C4-2B (cell line): ENCODE measurements around the gene SPRED3.

Source experiments
- CTCF ChIP-seq: fragments of 450-650 bp; conservative IDR thresholded peaks from 2 replicates; pipeline ENCODE4 v1.5.1; 2017; ENCODE audit warnings: mild to moderate bottlenecking
- ZFX ChIP-seq: fragments of 450-650 bp; IDR thresholded peaks from 2 replicates; pipeline ENCODE4 v1.6.1; 2017

- TF ChIP-seq CTCF (no peak), ZFX (no peak)
Measured at GRCh38 chr19:38402623-38402966, 14.1 kb downstream of the SPRED3 start.
